Ramos (cell line): Measurements from ENCODE around the gene MPP1.

Experiments used
- in situ Hi-C: fragments of 300-500 bp; cut with MboI; formaldehyde crosslinking; loops from one replicate; pipeline ENCODE4 v1.14.3; 2022; ENCODE audit warnings: low sequenced_read_pairs; ENCODE audit not compliant: unreplicated experiment

The MPP1 gene

GRCh38 chrX:154816326-154816898 is 11.1 kb upstream of the MPP1 start:
- in situ Hi-C loops = loop anchor here (10.0 kb wide), 1 partner anchor 58 kb away; no protein-coding TSS in a partner anchor

- in situ Hi-C loops = loop anchor here (10.0 kb wide), 1 partner anchor 59 kb away; no protein-coding TSS in a partner anchor
These were observed 10.1 kb upstream of the MPP1 start for GRCh38 chrX:154815274-154815818.

GRCh38 chrX:154813801-154814200 is 8.5 kb upstream of the MPP1 start:
- in situ Hi-C loops = loop anchor here (10.0 kb wide), 1 partner anchor 61 kb away; no protein-coding TSS in a partner anchor

GRCh38 chrX:154812341-154813101 is 7.2 kb upstream of the MPP1 start:
- in situ Hi-C loops = loop anchor here (10.0 kb wide), 1 partner anchor 62 kb away; no protein-coding TSS in a partner anchor

- in situ Hi-C loops = loop anchor here (10.0 kb wide), 1 partner anchor 65 kb away; no protein-coding TSS in a partner anchor
These were observed 4.8 kb upstream of the MPP1 start for GRCh38 chrX:154809939-154810665.

GRCh38 chrX:154806837-154807501 is 1.7 kb upstream of the MPP1 start:
- in situ Hi-C loops = no loop called here

GRCh38 chrX:154805696-154806091 is 409 bp upstream of the MPP1 start:
- in situ Hi-C loops = no loop called here

GRCh38 chrX:154804261-154804956 is 876 bp downstream of the MPP1 start:
- in situ Hi-C loops = no loop called here

GRCh38 chrX:154802947-154803346 is 2.3 kb downstream of the MPP1 start:
- in situ Hi-C loops = no loop called here

GRCh38 chrX:154800478-154801210 is 4.6 kb downstream of the MPP1 start:
- in situ Hi-C loops = no loop called here

GRCh38 chrX:154799556-154800348 is 5.5 kb downstream of the MPP1 start:
- in situ Hi-C loops = no loop called here

GRCh38 chrX:154797006-154797405 is 8.3 kb downstream of the MPP1 start:
- in situ Hi-C loops = no loop called here

GRCh38 chrX:154795016-154795415 is 10.3 kb downstream of the MPP1 start:
- in situ Hi-C loops = no loop called here

- in situ Hi-C loops = no loop called here
These were observed 12.0 kb downstream of the MPP1 start for GRCh38 chrX:154793084-154793795.

- in situ Hi-C loops = no loop called here
These were observed 13.3 kb downstream of the MPP1 start for GRCh38 chrX:154791939-154792338.

GRCh38 chrX:154791467-154791866 is 13.8 kb downstream of the MPP1 start:
- in situ Hi-C loops = no loop called here

GRCh38 chrX:154785716-154786115 is 19.6 kb downstream of the MPP1 start:
- in situ Hi-C loops = no loop called here
